DMS114 treated with DMSO at 0.1 percent for 48 hours (cell line): ENCODE measurements around the gene LIF.
"Not testable (repeated sequence)": the region's sequence is repeated elsewhere in the genome, so short reads cannot be mapped to it uniquely, and the experiment has no call there.

Experiments
- DNase-seq: peaks from one replicate; lab custom pipeline; 2025; ENCODE audit not compliant: unreplicated experiment; lab: John Stamatoyannopoulos, UW

Gene LIF

DNA sequence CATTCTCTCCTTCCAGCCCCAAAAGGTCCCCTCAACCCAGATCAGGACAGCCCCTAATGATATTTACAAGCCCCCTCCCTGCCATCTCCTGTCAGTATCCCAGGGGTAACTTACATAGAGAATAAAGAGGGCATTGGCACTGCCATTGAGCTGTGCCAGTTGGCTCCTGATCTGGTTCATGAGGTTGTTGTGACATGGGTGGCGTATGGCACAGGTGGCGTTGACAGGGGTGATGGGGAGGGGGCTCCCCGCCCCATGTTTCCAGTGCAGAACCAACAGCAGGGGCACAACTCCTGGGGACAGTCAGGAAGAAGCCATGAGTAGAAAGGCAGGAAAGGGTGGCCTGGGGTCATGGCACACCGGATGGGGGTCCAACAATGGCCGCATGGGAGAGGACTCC is 1.9 kb downstream of the LIF start:
- DNase-seq, result no peak

DNA sequence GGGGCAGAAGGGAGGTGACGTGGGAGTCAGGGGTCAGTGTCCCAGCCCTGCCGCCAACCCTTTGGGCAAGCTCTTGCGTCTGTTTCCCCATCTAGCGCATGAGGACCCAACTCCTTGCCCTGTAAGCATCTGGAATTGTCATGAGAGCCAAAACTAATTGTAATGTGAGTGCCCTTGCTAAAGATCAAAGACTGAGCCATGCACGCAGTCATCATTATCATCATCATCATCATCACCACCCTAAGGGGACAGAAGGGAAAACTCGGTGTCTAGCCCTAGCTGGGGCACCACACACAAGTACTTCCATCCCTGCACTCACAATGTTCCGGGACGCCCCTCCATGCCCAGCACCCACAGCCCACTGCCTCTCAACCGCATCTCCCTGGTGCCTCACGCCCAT is 2.5 kb downstream of the LIF start:
- DNase-seq, result no peak

DNA sequence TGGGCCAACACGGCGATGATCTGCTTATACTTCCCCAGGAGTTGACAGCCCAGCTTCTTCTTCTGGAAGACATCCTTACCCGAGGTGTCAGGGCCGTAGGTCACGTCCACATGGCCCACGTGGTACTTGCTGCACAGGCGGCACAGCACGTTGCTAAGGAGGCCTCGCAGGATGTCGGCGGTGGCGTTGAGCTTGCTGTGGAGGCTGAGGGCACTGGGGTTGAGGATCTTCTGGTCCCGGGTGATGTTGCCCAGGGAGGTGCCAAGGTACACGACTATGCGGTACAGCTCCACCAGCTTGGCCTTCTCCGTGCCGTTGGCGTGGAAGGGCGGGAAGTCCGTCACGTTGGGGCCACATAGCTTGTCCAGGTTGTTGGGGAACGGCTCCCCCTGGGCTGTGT is 2.9 kb downstream of the LIF start:
- DNase-seq, result no peak

DNA sequence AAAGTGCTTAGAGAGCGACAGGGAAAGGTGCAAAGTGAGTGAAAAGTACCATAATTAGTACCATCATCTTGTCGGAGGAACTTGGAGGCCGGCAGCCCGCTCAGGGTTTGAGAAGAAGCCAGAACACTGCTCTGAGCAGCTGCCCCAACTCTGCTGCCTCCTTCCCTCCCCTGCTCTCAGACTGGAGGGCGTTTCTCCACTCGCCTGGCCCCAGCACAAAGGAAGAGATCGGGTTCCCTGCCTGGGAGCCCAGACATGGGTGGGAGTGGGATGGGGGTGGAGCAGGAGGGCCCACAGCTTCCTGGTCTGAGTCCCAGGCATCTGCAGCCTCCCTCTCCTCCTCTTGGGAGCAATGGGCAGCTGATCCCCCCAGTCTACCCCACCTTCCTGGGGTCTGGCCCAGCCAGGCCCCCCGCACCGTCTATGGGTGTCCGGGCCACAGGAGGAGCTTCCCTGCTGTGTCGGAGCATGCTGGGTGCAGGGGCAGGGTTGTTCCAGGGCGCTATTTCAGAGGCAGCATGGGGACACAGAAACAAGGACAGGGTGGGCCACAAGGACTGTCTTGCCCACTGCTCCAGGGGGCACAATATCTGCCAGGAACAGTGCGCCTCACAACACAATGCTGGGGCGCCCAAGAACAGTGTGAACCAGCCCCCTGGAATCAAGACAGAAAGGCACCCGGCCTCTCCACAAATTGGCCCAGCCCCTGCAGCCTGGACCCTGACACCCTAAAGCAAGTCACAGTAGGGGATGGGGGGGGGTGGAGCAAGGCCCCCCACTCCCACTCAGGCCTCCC is 4.8 kb downstream of the LIF start:
- DNase-seq, result no peak

DNA sequence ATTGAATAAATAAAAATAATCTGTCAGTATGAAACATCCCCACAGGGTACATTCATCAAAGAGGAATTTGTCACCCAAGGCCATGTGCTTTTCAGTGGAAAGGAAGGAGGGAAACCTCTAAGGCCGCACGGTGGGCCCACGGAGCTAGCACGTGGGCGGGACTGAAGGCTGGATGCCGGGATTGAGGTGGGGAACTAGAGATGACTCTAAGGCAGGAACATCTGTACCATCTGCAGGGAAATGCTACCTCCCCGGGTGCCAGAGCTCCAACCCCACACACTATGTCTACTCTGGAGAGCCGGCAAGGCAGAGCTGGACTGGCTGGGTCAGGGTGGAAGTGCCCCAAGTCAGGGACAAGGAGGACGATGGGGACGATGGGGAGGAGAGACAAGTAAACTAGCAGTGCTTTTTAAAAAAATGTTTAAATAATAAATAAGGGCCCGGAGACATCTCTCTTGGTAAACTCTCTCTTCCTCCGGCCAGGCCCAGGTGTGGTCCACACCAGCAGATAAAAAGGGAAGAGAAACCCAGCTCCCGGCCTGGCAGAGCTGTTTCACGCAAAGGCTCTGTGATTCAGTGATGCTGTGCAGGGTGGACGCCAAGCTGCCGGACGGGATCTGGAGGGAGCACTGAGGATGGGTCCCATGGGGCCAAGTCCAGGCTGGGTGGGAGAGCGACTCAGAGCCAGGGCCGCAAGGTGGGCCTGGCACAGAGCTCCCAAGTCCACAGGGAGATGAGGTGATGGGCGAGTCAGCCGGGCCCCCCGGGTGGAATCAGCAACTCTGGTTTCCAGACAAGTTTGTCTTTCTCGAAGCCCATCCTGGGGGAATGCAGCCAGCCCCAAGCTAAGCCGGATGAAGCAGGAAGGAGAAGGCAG is 5.8 kb downstream of the LIF start:
- no peak for DNase-seq

DNA sequence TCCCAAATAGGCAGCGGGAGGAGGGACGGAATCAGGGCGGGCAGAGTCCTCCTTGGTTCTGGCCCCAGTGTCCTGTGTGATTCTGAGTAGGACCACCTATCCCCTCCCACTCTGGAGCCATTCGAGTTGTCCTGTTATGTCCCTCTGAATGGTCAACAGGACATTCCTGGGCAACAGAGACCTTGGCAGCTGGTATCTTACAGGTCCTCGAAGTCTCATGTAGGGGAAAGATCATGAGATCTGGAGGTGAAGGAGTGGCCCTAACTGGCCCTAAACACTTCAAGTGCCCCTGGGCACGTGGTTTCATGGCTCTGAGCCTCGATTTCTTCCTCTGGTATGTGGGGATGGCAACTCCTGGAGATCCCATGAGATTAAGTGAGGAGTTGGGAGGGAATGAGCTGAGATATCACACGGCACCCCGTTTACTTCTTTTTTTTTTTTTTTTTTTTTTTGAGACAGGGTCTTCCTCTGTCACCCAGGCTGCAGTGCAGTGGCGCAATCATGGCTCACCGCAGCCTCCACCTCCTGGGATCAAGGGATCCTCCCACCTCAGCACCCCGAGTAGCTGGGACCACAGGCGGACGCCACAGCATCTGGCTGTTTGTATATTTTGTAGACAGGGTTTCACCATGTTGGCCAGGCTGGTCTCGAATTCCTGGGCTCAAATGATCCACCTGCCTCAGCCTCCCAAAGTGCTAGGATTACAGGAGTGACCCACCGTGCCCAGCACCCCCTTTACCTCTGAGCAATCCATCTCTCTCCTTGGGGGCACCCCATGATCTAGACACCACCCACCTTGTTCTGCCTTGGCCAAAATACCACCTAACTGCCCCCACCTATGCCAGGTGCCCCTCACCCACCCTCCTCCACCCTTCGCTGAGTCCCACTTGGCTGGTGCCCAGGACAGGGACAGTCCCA is 6.8 kb downstream of the LIF start:
- no peak for DNase-seq

DNA sequence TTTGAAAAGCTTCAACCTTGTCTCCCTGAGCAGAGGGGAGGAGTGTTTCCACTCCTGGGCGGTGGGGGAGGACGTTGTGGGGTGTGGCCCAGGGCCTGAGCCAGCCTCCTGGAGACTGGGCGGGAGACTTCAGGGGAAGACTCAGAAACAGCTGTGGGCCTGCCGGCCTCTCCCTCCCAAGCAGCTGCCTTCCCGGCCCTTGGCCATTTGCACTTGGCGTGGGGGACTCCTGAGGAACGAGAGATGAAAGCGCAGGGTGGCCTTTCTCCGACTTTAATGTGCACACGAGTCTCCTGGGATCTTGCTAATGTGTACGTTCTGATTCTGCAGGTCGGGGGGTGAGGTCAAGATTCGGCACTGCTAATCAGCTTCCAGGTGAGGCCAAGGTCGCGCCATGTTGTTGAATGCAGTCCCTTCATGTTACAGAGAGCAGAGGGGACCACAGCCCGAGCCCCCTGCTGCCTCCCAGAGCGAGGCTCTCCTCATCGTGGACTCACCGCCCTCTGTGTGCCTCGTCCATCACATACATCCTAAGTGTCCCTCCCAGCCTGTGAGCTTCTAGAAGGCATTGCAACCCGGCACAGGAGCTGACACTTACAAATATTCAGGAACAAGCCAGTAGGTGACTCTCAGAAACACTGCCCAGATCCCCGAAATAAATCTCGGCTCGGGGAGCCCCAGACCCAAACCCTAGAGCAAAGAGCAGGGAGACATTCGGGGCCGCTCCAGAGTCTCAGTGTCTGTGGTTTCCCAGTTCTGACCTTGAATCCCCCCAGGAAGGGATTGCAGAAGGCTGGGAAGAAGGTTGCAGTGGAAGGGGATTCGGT is 7.7 kb downstream of the LIF start:
- DNase-seq, result no peak

DNA sequence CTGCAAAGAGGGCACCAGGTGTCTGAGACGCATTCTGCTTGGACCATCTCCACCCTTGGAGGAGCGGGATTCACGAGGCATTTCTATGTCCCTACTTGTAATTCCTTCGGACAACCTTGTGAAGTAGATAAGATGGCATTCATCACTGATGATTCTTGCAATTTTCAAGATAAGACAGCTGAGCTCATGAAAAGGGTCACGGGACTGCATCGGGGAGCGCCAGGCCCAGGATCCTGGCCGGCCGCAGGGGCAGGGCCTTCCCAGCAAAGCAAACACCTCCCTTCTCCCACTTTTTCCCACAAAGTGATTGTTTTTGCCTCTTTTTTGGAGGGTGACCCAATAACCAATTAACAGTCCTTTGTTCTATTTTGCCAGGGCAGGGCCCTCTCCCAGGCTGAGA is 8.4 kb downstream of the LIF start:
- DNase-seq, result no peak

DNA sequence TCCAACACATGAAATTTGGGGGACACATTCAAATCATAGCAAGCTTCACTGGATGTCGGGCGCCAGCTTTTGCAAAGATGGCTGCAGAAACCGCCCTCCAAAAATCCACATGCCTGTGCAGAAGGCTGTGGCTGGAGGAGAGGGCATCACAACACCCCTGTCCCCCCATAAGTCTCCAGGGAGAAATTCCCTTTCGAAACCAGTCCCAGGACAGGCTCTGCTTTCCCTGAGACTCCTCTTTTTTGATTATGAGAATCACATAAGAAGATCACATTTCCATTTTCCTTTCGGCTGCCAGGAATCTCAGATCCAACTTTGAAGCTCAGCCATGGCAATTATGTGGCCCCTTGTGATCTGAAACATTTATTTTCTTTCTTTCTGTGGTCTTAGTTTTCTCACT is 9.7 kb downstream of the LIF start:
- DNase-seq, result no peak

DNA sequence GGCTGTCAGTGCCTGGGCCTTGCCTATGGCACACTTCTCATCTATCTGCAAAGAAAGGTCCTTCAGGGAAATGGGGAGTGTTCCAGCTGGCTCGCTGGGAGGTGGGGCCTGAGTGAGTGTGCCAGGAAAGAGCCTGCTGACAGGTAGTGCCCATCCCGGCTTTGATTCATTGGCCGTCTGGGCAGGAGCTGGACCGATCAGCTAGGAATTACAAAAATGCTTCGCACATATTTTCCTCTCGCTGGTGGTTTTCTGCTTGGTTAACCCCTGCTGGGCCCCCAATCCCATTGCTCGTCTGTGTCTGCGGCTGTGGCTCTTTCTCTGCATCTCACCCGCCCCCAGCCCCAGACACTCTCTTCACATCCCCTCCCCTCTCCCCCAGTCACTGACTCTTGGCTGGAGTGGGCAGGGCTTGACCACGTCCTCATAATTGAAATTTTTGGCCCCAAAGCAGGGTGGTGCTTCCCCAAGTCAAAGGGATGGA is 10.8 kb downstream of the LIF start:
- no peak for DNase-seq

DNA sequence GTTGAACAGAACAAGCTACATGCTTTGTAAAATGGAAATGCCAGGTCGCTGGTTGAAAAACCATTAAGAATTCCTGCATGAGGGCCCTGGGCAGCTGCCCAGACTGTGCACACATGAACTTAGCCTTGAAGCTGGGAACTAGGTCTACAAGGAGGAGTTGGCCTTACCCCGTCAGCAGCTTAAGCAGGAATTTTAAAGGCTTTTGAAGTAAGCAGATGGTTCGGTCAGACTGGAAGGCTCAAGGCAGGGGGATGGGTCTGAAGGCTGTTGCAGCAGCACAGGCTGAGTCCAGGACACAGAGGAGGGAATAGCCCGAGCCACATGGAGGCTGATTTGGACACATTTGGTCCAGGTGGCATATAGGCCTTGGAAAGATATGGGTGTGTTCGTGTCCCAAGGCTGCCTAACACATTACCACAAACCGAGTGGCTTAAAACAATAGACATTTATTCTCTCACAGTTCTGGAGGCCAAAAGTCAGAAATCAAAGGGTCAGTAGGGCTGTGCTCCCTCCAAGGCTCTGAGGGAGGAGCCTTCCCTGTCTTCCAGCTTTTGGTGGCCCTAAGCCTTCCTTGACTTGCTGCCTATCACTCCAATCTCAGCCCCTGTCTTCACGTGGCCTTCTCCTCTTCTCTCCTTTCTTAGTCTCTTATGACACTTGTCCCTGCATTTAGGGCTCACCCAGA is 11.6 kb downstream of the LIF start:
- no peak for DNase-seq

DNA sequence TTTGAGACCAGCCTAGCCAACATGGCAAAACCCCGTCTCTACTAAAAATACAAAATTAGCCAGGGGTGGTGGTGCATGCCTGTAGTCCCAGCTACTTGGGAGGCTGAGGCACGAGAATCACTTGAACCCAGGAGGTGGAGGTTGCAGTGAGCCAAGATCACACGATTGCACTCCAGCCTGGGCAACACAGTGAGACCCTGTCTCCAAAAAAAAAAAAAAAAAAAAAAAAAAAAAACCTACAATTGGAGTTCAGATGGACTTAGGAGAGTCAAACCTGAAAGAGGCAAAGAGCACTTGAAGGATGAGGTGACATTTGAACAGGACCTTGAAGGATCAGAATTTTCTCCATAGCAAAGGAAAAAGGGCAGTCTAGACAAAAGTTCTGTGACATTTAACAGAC is 12.2 kb downstream of the LIF start:
- not testable (repeated sequence) for DNase-seq

DNA sequence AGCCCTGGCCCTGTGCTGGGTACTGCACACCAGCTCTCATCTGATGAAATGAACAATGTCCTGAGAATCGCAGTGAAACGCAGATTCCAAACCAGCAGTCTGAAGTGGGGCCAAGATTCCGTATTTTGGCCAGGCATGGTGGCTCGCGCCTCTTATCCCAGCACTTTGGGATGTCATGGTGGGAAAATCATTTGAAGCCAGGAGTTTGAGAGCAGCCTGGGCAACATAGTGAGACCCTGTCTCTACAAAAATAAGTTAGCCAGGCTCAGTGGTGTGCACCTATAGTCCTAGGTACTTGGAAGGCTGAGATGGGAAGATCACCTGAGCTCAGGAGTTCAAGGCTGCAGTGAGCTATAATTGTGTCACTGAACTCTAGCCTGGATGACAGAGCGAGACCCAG is 13.0 kb downstream of the LIF start:
- DNase-seq, result no peak

DNA sequence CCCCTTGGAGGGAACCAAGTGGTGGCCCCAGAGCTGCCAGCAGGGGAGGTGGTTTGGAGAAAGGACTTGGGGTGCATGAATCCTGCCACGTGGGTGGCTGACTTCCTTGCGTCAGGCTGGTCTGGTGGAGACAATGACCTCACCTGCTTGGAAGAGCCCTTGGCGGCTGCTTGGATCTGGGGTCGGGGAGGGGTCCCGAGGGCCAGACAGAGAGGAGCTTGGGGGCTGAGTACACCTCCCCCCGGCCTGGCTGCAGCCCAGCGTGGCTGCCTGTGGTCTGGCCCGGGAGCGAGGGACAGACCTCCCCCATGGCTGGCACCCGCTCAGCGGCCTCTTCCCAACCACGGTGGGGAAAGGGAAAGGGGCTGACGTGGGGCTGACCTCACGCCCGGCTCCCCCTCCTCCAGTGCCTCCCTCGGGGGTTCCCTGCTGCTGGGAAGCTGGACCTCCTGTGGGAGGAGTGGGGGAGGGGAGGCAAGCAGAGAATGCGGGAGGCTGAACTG is 13.8 kb downstream of the LIF start:
- DNase-seq, result no peak

DNA sequence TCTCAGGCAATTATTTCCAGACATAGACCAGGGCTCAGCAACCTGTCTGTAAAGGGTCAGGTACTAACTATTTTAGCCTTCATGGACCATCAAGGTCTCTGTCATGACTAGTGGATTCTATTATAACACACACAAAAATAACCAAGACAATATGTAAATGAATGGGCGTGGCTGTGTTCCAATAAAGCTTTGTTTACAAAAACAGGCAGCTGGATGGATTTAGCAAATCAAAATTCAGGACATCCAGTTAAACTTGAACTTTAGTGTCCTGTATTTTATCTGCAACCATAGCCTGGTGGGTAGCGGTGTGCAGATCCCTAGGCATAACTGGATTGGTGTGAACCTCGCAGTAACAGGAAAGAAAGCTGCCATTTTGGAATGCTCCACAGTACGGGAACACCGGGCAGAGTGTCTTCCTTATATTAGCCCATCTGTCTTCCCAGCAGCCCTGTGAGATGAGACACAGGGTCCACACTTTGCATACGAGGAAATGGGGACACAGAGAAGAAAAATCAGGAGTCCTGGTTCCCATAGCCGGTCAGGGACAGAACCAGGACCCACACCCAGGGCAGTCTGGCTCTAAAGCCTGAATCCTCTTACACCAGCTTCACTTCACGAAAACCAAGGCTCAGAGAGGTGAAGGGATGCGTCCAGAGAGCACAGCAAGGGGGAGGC is 15.6 kb downstream of the LIF start:
- no peak for DNase-seq

DNA sequence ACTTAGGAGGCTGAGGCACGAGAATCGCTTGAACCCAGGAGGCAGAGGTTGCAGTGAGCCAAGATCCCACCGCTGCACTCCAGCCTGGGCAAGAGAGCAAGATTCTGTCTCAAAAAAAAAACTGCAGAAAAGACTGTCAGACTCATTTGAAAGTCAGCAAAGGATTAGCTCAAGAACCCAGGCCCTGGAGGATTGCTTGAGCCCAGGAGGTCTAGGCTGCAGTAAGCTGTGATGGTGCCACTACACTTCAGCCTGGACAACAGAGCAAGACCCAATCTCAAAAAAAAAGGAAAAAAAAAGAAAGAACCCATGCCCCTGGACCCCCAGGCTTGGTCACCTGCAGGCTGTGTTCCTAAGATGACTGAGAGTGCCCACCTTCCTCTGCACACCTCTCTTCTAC is 16.2 kb downstream of the LIF start:
- no peak for DNase-seq

DNA sequence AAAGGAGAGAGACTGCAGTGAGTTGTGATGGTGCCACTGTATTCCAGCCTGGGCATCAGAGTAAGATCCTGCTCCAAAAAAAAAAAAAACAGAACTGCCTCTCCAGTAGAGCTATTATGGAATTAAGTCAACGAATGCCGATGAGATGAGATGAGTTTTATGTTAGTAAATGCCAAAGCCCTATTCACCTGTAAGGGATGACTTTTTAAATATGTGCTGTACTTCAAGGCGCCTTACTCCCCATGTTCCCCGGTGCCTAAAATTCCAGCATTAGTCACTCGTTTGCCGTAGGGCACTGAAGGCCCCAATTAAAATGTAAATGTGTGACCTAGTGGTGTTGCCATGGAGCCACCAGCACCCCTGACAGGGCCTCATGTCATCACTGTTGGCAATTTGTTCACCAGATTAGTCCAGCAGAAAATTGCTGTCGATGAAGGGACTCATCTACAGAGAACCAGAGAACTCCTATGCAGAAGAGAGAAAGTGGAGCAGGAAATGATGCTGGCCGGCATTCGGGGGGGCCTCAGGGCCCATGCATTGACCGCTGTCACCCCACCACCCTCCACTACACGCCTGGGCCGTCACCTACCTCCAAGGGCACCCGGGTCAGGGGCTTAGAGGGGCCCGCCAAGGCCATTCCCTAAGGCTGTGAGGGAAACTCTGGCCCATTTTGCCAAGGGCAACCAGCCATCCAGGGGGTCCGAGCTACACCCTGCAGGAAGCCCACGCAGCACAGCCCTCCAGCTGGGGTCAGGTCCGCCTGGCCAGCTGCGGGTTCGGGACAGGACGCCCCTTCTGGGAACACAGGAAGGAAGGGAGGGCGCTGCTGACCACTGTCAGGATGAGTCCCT is 17.8 kb downstream of the LIF start:
- no peak for DNase-seq
